Neural cell (in vitro differentiated cells): ENCODE results near the gene AGK. TPM values are rescaled to one million over a fixed set of nuclear protein-coding genes. Genes with fewer than 3 reads are reported as not detected.

ENCODE experiments used
- H2AFZ ChIP-seq: fragments of 200-600, 300-800 bp; sonication (generic), shearing (Covaris generic); 2 replicates; pipeline ENCODE4 v1.6.0; 2014; ENCODE audit warnings: low read depth, mild to moderate bottlenecking, antibody characterized with exemption, low read length, moderate library complexity
- H3F3A ChIP-seq: fragments of 200-600 bp; shearing (Covaris generic); 2 replicates; pipeline ENCODE4 v1.6.1; 2016; ENCODE audit warnings: mild to moderate bottlenecking, moderate library complexity, mixed read lengths, antibody characterized with exemption, low read length; ENCODE audit not compliant: insufficient read depth, poor library complexity, severe bottlenecking
- H3K27ac ChIP-seq: fragments of 200-600, 300-800 bp; sonication (generic), shearing (Covaris generic); 2 replicates; pipeline ENCODE4 v1.5.1; 2014; ENCODE audit warnings: mild to moderate bottlenecking, low read length, moderate library complexity
- H3K27me3 ChIP-seq: fragments of 300-800, 200-600 bp; sonication (generic), shearing (Covaris generic); 2 replicates; pipeline ENCODE4 v1.6.0; 2014; ENCODE audit warnings: mild to moderate bottlenecking, low read depth, low read length, moderate library complexity; ENCODE audit not compliant: insufficient read depth
- H3K36me3 ChIP-seq: fragments of 300-800, 200-600 bp; sonication (generic), shearing (Covaris generic); 2 replicates; pipeline ENCODE4 v1.5.1; 2014; ENCODE audit warnings: mild to moderate bottlenecking, antibody characterized with exemption, low read length, moderate library complexity; ENCODE audit not compliant: insufficient read depth
- H3K4me2 ChIP-seq: fragments of 300-800, 200-600 bp; sonication (generic), shearing (Covaris generic); 2 replicates; pipeline ENCODE4 v1.6.0; 2014; ENCODE audit warnings: mild to moderate bottlenecking, low read length
- H3K4me3 ChIP-seq: fragments of 300-800, 200-600 bp; sonication (generic), shearing (Covaris generic); 2 replicates; pipeline ENCODE4 v1.5.1; 2014; ENCODE audit warnings: mild to moderate bottlenecking, low read length, moderate library complexity
- H3K79me2 ChIP-seq: fragments of 200-600 bp; shearing (Covaris generic); replicated peaks from 2 replicates; pipeline ENCODE4 v1.6.0; 2014; ENCODE audit warnings: mild to moderate bottlenecking, low read length, moderate library complexity; ENCODE audit not compliant: insufficient read depth
- H3K9ac ChIP-seq: fragments of 300-800, 200-600 bp; sonication (generic), shearing (Covaris generic); 2 replicates; pipeline ENCODE4 v1.6.1; 2016; ENCODE audit warnings: mild to moderate bottlenecking, low read length, mixed read lengths
- H3K9me2 ChIP-seq: fragments of 200-600 bp; shearing (Covaris generic); 2 replicates; pipeline ENCODE4 v1.6.1; 2016; ENCODE audit warnings: mild to moderate bottlenecking, low read length, mixed read lengths; ENCODE audit not compliant: insufficient read depth
- H3K9me3 ChIP-seq: fragments of 200-600, 300-800 bp; sonication (generic), shearing (Covaris generic); 2 replicates; pipeline ENCODE4 v1.6.1; 2016; ENCODE audit warnings: mild to moderate bottlenecking, mixed run types, low read length, moderate library complexity, mixed read lengths
- H4K20me1 ChIP-seq: fragments of 200-600 bp; shearing (Covaris generic); 2 replicates; pipeline ENCODE4 v1.6.1; 2016; ENCODE audit warnings: mild to moderate bottlenecking, mixed run types; ENCODE audit not compliant: insufficient read depth
- EP300 ChIP-seq: fragments of 450-650 bp; conservative IDR thresholded peaks from 2 replicates; pipeline ENCODE4 v1.6.1; 2014; ENCODE audit warnings: antibody characterized with exemption, mild to moderate bottlenecking, moderate library complexity; ENCODE audit not compliant: poor library complexity, severe bottlenecking
- EZH2 ChIP-seq: fragments of 200-600, 300-800 bp; shearing (Covaris generic), sonication (generic); IDR thresholded peaks from 2 replicates; pipeline ENCODE4 v1.6.1; 2014; ENCODE audit warnings: antibody characterized with exemption, low read length, borderline replicate concordance, mild to moderate bottlenecking; ENCODE audit not compliant: insufficient read depth, poor library complexity, severe bottlenecking
- MXI1 ChIP-seq: fragments of 450-650 bp; conservative IDR thresholded peaks from 2 replicates; pipeline ENCODE4 v1.6.1; 2014; ENCODE audit warnings: antibody characterized with exemption, mild to moderate bottlenecking; ENCODE audit not compliant: poor library complexity, severe bottlenecking
- POLR2AphosphoS5 ChIP-seq: IDR thresholded peaks from 2 replicates; pipeline ENCODE4 v1.6.1; 2012
- RAD21 ChIP-seq: fragments of 450-650 bp; conservative IDR thresholded peaks from 2 replicates; pipeline ENCODE4 v1.6.1; 2014; ENCODE audit warnings: antibody characterized with exemption, mild to moderate bottlenecking, moderate library complexity
- REST ChIP-seq: IDR thresholded peaks from 2 replicates; pipeline ENCODE4 v1.6.1; 2012; ENCODE audit warnings: borderline replicate concordance
- SMC3 ChIP-seq: fragments of 450-650 bp; conservative IDR thresholded peaks from 2 replicates; pipeline ENCODE4 v1.6.1; 2014; ENCODE audit warnings: antibody characterized with exemption, mild to moderate bottlenecking, moderate library complexity; ENCODE audit not compliant: poor library complexity
- TAF1 ChIP-seq: IDR thresholded peaks from 2 replicates; pipeline ENCODE4 v1.6.1; 2012; ENCODE audit warnings: low read depth
- polyA plus RNA-seq: library from polyadenylated mRNA; depleted of rRNA; stranded (reverse); fragments of >200 nt; gene quantifications from 2 replicates; pipeline ENCODE4 v1.2.3, GENCODE V29; 2014
- TF ChIP-seq, protein P1 (sequence below): fragments of 450-650 bp; IDR thresholded peaks from 2 replicates; pipeline ENCODE4 v1.5.1; 2014; ENCODE audit warnings: antibody characterized with exemption, mild to moderate bottlenecking, moderate library complexity; ENCODE audit not compliant: poor library complexity, severe bottlenecking

Gene AGK
- polyA plus RNA-seq, 1 donor from 2014 or later, result 59.8 TPM

- Histone ChIP-seq H3K36me3 (peaks cover 9% of the 10 kb centered on the region), H2AFZ (no peak overlapping the region), H3K79me2 (no peaks in the 10 kb centered on the region), H3K9me3 (no peaks in the 10 kb centered on the region), H3K9ac (no peak overlapping the region), H4K20me1 (no peaks in the 10 kb centered on the region), H3F3A (no peaks in the 10 kb centered on the region), H3K4me2 (no peak overlapping the region), H3K27me3 (no peaks in the 10 kb centered on the region), H3K27ac (no peak overlapping the region), H3K9me2 (no peaks in the 10 kb centered on the region), H3K4me3 (no peak overlapping the region)
- TF ChIP-seq MXI1 (no peak), EZH2 (no peak), POLR2AphosphoS5 (no peak), TAF1 (no peak), EP300 (no peak), SMC3 (no peak), REST (no peak), RAD21 (no peak)
- TF ChIP-seq, protein P1, sequence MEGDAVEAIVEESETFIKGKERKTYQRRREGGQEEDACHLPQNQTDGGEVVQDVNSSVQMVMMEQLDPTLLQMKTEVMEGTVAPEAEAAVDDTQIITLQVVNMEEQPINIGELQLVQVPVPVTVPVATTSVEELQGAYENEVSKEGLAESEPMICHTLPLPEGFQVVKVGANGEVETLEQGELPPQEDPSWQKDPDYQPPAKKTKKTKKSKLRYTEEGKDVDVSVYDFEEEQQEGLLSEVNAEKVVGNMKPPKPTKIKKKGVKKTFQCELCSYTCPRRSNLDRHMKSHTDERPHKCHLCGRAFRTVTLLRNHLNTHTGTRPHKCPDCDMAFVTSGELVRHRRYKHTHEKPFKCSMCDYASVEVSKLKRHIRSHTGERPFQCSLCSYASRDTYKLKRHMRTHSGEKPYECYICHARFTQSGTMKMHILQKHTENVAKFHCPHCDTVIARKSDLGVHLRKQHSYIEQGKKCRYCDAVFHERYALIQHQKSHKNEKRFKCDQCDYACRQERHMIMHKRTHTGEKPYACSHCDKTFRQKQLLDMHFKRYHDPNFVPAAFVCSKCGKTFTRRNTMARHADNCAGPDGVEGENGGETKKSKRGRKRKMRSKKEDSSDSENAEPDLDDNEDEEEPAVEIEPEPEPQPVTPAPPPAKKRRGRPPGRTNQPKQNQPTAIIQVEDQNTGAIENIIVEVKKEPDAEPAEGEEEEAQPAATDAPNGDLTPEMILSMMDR, result no peak
These were observed 61.7 kb downstream of the AGK start for GRCh38 chr7:141612861-141613260.

DNA sequence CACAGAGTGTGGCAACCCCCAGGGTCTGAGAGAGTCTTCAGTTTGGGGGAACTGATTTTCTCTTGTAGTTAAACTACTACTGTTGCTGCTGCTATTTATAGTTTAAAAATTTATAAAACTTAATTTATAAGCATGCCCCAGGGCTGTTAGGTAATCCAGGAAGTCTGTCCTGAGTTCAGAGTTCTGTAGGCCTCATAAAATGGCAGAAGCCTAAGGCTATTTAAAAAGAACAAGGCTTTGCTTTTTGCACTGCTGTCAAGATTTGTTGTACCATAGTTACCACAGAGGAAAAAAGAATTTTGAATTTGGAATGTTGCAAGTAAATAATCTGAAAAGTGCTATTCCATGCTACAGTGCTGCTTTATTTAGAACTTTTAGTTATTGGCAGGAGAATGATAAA is 66.1 kb downstream of the AGK start:
- H4K20me1 ChIP-seq, result no peaks in the 10 kb centered on the region
- TF ChIP-seq REST, result no peak
- no peak for TF ChIP-seq EP300
- TF ChIP-seq MXI1, result no peak
- no peak for TF ChIP-seq SMC3
- no peak for TF ChIP-seq TAF1
- TF ChIP-seq POLR2AphosphoS5, result no peak
- TF ChIP-seq RAD21, result no peak
- TF ChIP-seq EZH2, result no peak
- TF ChIP-seq, protein P1, result no peak

More for the DNA sequence above, 66.1 kb downstream of the AGK start:
- Histone ChIP-seq H3K27me3 (no peaks in the 10 kb centered on the region), H3K4me3 (no peak overlapping the region), H3K9me2 (no peaks in the 10 kb centered on the region), H3K4me2 (no peak overlapping the region), H3K27ac (no peak overlapping the region), H3K79me2 (no peaks in the 10 kb centered on the region), H3F3A (no peaks in the 10 kb centered on the region), H2AFZ (no peak overlapping the region), H3K9me3 (no peaks in the 10 kb centered on the region), H3K36me3 (peaks cover under 1% of the 10 kb centered on the region), H3K9ac (no peak overlapping the region)
